HG03066 (cell line): Measurements from ENCODE around the gene SCGB1C2.
"Not testable (repeated sequence)": the region's sequence is repeated elsewhere in the genome, so short reads cannot be mapped to it uniquely, and the experiment has no call there.

Experiments used
- ATAC-seq: cut with Tn5 transposase; IDR thresholded peaks from one replicate; pipeline ENCODE4 v1.9.1; 2021; ENCODE audit warnings: low read depth; ENCODE audit not compliant: unreplicated experiment

The SCGB1C2 gene

GRCh38 chr17:137166-137807 is at the start of gene SCGB1C2:
TSS of gene SCGB1C2 (plus strand) at chr17:137569. CDS start at chr17:137591, 22 bp downstream.
- ATAC-seq = not testable (repeated sequence)

- not testable (repeated sequence) for ATAC-seq
These were observed 24.3 kb upstream of the SCGB1C2 start for GRCh38 chr17:113111-113510.

DNA sequence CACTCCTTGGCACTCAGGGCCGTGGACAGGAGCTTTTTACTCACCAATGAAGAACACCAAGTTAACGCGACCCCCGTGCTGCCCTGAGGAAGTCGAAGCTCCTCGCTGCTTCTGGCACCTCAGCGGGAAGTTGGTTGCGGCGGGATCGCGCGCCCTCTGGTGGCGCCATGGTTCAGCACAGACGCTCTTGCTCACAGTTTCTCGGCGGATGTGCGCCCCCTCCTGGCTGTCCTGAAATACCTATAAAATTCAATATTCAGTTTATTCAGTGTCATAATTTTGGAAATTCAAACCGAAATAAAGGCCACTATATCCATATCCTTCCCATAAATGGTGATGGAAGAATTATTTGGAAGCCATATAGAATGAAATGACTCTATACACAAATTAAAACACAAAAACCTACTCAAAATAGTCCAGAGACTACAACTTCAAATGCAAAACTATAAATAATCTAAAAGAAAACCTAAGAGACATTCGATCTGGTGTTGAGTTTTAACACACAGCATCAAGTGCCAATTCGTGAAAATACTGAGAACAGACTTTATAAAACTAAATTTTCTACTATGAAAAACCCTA is 18.9 kb upstream of the SCGB1C2 start:
- not testable (repeated sequence) for ATAC-seq

- not testable (repeated sequence) for ATAC-seq
These were observed 3.4 kb upstream of the SCGB1C2 start for GRCh38 chr17:133932-134331.

- peak; percentile 77 for ATAC-seq
These were observed 3.0 kb upstream of the SCGB1C2 start for GRCh38 chr17:134332-134785.

DNA sequence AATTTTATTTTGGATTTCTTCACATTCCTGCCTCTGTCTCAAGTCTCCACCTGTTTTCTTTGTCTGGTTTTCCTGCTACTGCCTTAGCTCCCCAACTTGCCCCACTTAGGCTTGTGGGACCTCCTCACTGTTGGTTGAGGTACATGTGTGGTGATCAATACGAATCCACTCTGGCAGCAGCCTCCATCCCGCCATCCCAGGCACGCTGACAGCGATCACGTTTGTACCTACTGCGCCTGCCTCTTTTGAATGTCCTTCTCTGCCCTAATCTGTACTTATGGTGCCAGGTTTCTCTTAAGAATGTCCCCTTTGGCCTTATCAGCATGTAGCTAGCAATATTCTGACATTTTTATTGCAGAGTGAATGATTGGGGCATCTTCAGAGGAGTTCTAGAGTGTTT is 2.3 kb upstream of the SCGB1C2 start:
- not testable (repeated sequence) for ATAC-seq

GRCh38 chr17:135895-136294 is 1.5 kb upstream of the SCGB1C2 start:
- ATAC-seq = not testable (repeated sequence)

- ATAC-seq = not testable (repeated sequence)
These were observed 838 bp upstream of the SCGB1C2 start for GRCh38 chr17:136531-136930.

DNA sequence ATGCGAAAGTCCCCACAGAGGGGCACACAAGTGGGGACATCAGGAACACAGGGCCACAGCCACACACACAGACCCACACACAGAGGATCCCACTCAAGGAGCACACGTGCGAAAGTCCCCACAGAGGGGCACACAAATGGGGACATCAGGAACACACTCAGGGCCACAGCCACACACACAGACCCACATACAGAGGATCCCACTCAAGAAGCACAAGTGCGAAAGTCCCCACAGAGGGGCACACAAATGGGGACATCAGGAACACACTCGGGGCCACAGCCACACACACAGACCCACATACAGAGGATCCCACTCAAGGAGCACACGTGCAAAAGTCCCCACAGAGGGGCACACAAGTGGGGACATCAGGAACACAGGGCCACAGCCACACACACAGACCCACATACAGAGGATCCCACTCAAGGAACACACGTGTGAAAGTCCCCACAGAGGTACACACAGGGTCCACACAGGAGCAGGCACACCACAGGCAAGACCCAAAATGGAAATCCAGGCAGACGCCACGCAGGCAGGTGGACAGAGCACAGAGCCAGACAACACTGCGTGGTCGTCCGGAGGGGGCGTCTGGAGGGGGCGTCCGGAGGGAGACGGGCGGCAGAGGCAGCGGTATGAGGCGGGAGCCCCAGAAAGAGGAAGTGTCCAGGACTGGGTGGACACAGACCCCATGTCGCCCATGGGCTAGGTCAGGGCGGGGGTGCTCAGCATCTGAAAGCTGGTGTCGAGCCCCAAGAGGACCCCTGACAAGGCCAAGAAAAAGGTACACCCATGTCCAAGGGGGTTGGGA is 2.2 kb downstream of the SCGB1C2 start:
- ATAC-seq = not testable (repeated sequence)

GRCh38 chr17:142102-142661 is 4.8 kb downstream of the SCGB1C2 start:
- no peak for ATAC-seq

DNA sequence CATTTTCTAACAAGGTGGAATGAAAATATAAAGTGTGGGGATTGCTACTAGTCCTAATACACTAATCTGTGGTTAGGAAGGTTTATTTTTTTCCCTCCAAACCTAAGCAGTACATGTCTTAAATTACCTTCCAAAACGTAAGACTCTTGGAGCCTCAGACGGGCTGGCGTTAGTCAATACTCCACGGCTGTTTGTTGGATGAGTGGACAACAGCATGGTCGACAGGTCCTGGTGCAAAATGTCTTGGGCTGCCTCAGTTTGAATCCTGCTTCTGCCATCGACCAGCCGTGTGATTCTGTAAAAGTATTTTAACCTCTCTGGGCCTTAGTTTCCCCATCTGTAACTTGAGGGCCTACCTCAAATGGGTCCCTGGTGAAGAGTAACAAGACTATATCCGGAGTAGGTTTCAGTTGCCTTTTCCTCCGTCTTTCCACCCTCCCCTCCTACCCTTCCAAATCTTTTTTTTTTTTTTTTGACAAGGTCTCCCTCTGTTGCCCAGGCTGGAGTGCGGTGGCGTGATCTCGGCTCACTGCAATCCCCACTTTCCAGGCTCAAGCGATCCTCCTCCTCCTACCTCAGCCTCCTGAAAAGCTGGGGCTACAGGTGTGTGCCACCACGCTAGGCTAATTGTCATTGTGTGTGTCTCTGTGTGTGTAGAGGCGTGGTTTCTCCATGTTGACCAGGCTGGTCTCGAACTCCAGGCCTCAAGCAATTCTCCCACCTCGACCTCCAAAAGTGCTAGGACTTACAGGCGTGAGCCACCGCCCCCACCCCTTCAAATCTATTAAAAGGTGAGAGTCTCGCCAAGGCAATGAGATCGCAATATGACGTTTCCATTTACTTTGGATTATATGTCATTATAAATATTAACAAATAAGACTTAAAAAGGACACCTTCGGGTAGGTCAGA is 5.8 kb downstream of the SCGB1C2 start:
- ATAC-seq = no peak

DNA sequence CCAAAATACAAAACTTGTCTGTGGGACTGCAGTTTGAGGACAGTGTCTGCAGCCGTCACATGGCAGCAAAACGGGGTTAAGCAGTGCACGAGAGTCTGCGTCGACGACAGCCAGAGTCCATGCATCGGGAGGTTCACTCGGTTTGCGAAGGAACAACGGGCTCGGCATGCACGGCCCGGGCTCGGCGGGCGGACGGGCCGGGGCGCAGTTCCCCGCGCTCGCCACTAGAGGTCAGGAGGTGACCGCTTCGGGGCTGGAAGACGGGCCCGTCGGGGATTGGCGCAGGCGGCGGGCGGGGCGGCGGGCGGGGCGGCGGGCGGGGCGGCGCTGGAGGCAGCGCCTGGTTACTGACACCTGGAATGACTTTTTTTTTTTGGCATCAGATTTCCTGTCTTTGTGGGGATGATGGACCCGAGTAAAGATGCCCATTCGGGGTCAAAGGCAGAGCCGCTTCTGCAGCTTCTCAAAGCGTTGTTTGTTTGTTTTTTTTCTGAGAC is 6.5 kb downstream of the SCGB1C2 start:
- ATAC-seq = no peak

DNA sequence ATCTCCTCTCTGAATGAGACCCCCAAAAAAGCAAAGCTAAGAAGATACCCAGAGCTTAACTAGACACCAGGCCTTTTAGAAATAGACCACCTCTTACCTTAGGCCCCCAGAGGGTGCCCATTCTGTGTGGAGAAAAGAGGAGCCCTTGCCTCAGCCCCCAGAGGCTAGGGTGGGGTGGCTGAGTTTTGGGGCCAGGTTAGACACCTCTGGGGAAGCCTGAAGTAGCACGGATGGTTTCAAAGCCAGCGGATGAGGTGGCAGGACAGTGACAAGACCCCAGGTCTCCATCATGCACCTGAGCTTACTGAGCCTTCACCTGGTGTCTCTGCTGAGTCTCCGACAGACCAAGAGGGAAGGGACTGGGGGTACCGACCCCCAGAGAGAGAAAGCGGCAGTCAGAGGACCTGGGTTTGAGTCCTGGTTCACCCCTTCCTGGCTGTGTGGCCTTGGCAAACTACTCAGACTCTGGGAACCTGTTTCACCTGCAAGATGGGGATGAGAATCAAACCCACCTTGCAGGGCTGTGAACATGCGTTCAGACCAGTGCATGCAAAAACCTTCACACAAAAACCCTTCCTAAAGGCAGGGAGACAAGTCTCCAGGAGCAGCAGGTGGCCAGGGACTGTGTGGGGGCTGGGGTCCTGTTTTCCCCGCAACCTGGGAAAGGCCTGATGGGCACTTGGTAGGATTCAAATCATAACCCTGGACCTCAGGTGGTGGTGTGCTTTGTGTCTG is 7.7 kb downstream of the SCGB1C2 start:
- no peak for ATAC-seq

DNA sequence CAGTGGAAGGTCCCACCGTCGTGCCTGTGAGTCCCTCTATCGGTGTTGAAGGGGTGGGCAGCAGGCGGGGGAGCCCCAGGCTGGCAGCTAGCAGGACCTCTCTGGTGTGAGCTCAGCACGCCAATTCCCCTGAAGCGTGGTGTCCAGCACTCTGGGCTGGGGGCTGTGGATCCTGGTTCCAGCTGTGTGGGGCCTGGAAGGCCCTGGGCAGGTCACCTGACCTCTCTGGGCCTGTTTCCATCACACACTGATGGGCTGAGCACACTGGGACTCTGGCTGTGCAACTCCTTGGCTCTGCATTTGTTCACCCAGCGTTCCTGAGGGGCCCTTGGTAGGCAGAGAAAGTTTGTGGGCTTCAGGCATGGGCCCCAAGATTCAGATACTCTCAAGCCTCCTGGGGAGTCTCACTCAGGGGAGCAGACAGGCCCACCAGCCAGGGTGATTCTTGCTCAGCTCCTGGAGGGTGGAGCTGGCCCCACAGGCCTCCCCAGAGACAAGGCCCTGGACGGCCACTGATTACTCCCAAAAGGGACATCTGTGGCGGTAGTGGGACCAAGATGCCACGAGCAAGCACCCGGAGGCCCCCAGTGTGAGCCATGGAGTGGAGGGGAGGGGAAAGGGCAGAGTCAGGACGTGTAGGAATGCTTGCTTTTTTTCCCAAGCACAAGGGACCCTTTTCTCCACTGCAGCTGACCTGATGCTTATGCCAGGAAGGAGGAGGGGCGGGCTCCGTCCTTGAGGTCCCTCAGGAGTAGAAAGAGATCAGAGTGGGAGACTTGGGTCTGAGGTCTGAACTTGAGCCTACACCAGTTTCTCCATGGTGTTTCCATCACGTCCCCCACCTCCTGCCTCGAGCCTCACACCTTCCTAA is 8.5 kb downstream of the SCGB1C2 start:
- ATAC-seq = no peak

DNA sequence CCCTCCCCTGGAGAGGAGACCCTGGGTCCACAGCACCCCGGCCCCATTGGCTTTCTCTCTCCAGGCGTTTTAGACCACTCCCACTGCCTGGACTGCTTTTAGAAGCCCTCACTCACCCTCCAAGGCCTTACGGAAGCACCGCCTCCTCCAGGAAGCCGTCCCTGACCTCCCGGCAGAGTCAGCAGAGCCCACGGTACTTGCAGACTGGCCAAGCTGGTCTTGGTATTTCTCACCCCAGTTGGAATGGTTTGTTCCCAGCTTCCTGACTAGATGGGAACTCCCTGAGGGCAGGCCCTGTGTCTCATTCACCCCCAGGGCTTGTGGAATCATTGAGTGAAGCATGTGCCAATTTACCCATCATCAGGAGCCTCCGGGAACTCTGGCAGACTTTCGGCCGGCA is 9.2 kb downstream of the SCGB1C2 start:
- no peak for ATAC-seq

GRCh38 chr17:146983-147761 is 9.8 kb downstream of the SCGB1C2 start:
- no peak for ATAC-seq
